Pancreas (tissue), 10 donors: ENCODE results near the gene ARL16. TPM values are rescaled to one million over a fixed set of nuclear protein-coding genes. Genes with fewer than 3 reads are reported as not detected.

Experiments
- ATAC-seq, 4 donors: fragments of 200-7000 bp; cut with Tn5 transposase; one replicate each; pipeline versions ENCODE4 v1.8.0 to v1.9.1; 2020; ENCODE audit warnings: mild to moderate bottlenecking in 4 of 4, moderate library complexity in 4 of 4
- DNase-seq, 6 donors: peaks; one replicate each; pipeline ENCODE4 v3.0.0-alpha.2; 2020
- FAIRE-seq: peaks from 2 replicates; lab custom pipeline; 2012; peaks lifted over from hg19 to GRCh38; lab: Jason Lieb, UNC
- H3K27ac ChIP-seq, 4 donors: fragments of 200-600 bp; sonication (generic); 1 replicate in 3 of 4; 2 replicates in 1 of 4; pipeline versions ENCODE4 v1.5.0 to v1.8.0; 2020
- H3K27me3 ChIP-seq, 4 donors: fragments of 200-600 bp; one replicate each; pipeline ENCODE4 v1.8.0; 2021
- H3K36me3 ChIP-seq, 3 donors: fragments of 200-600 bp; sonication (generic) in 1 of 3; one replicate each; pipeline versions ENCODE4 v1.5.0 to v1.8.0; 2020 to 2021
- H3K4me1 ChIP-seq, 3 donors: fragments of 200-600 bp; one replicate each; pipeline ENCODE4 v1.8.0; 2021
- H3K4me3 ChIP-seq, 4 donors: fragments of 200-600 bp; sonication (generic) in 2 of 4; one replicate each; pipeline versions ENCODE4 v1.5.0 to v1.8.0; 2020 to 2021
- H3K9me3 ChIP-seq, 4 donors: fragments of 200-600 bp; one replicate each; pipeline ENCODE4 v1.8.0; 2021
- CTCF ChIP-seq, 4 donors: fragments of 200-600 bp; sonication (generic) in 3 of 4; IDR thresholded peaks; one replicate each; pipeline versions ENCODE4 v1.5.0 to v1.8.0; 2021; ENCODE audit warnings: antibody characterized with exemption in 4 of 4
- WGBS, 2 donors: extraction: QIAGEN DNeasy Blood & Tissue Kit; methylation state at CpG; one replicate each; pipeline ENCODE4 v1.1.7; 2013; 5-methylcytosine and 5-hydroxymethylcytosine counted together
- intact Hi-C, 3 donors: fragments of 100-400 bp; cut with DNase I; formaldehyde crosslinking; loops; one replicate each; pipeline versions ENCODE4 v1.11.1 to v1.14.2; 2022
- polyA plus RNA-seq, 2 donors: library from polyadenylated mRNA; stranded (reverse); fragments of 200-250 nt; gene quantifications; one replicate each; pipeline ENCODE4 v1.2.3, GENCODE V29; 2013
- total RNA-seq, 6 donors: library from RNA; stranded (reverse); fragmentation: NEBNext Ultra II Directional in 4 of 6; extraction: Animal tissue kit (Norgen Biotek cat#: 25700) in 4 of 6; gene quantifications; one replicate each; pipeline versions ENCODE4 v1.2.1 to v1.2.4, GENCODE V29; 2021 to 2023
- donor health status: healthy with polysubstance abuse.
- donor health status: DM: no; HTN: no; CAD: no; lungs with moderate emphysema.
- donor health status: DM: no; HTN: no; CAD: no.
- donor health status: control.
- donor health status: control.
- donor health status: Bipolar disorder and iron deficiency.
- donor health status: DM: yes; HTN: yes; CAD: no.
- donor health status: DM: no; HTN: no; CAD: no.
- donor health status: DM: no; HTN: no; CAD: no.
- donor health status: DM: yes; HTN: yes; CAD: no.

ARL16 gene
- total and polyA plus RNA-seq, 8 donors: 10.5 to 119 (median 13.7) TPM

DNA sequence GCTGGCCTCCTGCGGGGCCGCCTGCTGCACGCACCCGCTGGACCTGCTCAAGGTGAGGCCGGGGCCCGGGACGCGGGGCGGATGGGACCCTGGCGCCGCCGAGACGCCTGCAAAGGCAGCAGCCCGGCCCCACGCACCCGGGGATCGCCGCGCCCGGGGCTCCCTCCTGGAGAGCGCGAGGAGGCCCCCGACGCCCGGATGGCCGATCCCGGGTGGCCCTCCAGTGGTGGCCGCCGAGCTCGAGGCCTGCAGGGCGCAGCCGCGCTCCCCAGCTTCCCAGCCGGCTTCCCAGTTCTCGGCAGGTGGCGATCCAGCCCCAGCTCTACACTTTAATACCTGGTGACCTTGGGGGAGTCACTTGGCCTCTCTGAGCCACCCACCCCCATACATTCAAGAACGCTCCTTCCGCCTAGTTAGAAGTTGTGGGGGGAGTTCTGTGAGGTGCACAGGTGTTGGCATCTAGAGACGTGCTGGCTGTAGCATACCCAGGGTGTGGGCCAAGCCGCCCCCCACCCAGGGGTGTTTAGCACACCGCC lies 28.9 kb upstream of the ARL16 start:
- H3K27me3 ChIP-seq: no peaks in the 10 kb centered on the region
- peak in 5 of 6 donors; percentile 53 to 89 (median 75) for DNase-seq
- no peak for TF ChIP-seq CTCF (IDR thresholded peaks at IDR 0.05)
- H3K9me3 ChIP-seq: no peaks in the 10 kb centered on the region
- peaks cover 11 to 26% (median 18%) of the 10 kb centered on the region in 3 donors for H3K4me1 ChIP-seq
- intact Hi-C loops: no loop called here
- ATAC-seq: peak; percentile 14 to 39 (median 32)
- peaks cover 0 to 7% (median 0%) of the 10 kb centered on the region in 3 donors for H3K36me3 ChIP-seq
- H3K27ac ChIP-seq: peak overlapping the region; percentile 76 to 92 (median 82)
- 1 to 3% methylated on average over 19 to 41 of the region's 41 CpGs for WGBS, 2 donors
- peak overlapping the region; percentile 71 to 90 (median 84) for H3K4me3 ChIP-seq
- FAIRE-seq: no peak

- WGBS, 2 donors: 1% methylated on average over 77 to 89 of the region's 89 CpGs
Measured at GRCh38 chr17:81711814-81712467, 28.3 kb upstream of the ARL16 start, which contains the start of gene SLC25A10. Gene SLC25A10 (plus strand): TSS chr17:81712284. CDS start chr17:81712427, 143 bp downstream.

DNA sequence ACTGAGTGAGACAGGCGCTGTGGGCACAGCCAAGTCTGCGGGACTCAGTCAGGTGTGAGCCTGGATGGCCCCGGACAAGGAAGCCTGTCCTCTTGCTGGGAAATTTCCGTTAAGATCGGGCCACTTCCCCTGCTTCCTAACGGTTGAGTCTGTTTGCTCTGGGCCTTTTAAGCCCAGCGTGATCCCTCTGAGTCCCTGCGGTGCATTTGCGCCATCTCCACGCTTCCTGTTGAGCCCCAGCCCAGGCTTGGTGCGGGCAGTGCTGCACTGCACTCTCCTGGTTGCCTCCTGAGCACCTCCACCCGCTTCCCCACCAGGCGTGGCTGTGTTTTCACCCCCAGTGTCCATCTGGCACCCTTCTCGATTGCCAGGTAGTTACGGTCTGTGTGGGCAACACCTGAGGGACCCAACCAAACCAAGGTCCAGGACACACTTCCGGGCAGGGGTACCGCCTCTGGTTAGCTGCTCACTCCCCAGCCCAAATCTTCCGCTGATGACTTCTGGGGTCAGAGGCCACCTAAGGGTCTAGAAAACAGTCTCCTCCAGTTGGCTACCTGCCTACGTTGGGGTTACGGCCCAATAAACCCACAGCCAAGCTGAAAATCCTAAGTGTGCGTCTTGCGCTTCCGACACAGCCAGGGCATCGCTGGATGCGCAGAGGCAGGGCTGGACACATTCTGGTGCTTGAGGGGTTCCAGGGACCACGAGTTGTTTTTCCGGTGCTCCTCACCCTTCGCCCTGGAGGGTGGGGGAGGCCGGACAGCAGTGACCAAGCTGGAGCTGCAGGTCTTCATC lies 27.1 kb upstream of the ARL16 start:
- intact Hi-C loops: no loop called here
- peak overlapping the region; percentile 64 to 92 (median 78) for H3K27ac ChIP-seq
- peak in 1 of 4 donors; percentile 16 for ATAC-seq

More at GRCh38 chr17:81711814-81712467, 28.3 kb upstream of the ARL16 start, which contains the start of gene SLC25A10:
- ATAC-seq (peak; percentile 81 to 88 (median 86)), FAIRE-seq (no peak), DNase-seq (peak; percentile 90 to 98 (median 96))
- peak within 1 kb of the TSS; percentile 76 to 92 (median 82) for H3K27ac ChIP-seq
- H3K27me3 ChIP-seq: no peaks in the 10 kb centered on the region
- peak within 1 kb of the TSS; percentile 71 to 90 (median 84) for H3K4me3 ChIP-seq
- no peaks in the 10 kb centered on the region for H3K9me3 ChIP-seq
- intact Hi-C loops: no loop called here
- peaks cover 0 to 9% (median 0%) of the 10 kb centered on the region in 3 donors for H3K36me3 ChIP-seq
- peak in 1 of 4 donors; percentile 11 for TF ChIP-seq CTCF (IDR thresholded peaks at IDR 0.05)
- H3K4me1 ChIP-seq: peaks cover 11 to 26% (median 18%) of the 10 kb centered on the region in 3 donors

GRCh38 chr17:81708739-81709185 lies 25.2 kb upstream of the ARL16 start:
- Histone ChIP-seq H3K36me3 (peaks cover 0 to 11% (median 0%) of the 10 kb centered on the region in 3 donors), H3K4me1 (peaks cover 11 to 25% (median 12%) of the 10 kb centered on the region in 3 donors), H3K9me3 (no peaks in the 10 kb centered on the region), H3K4me3 (no peak overlapping the region), H3K27ac (no peak overlapping the region), H3K27me3 (no peaks in the 10 kb centered on the region)
- FAIRE-seq: no peak
- no peak for TF ChIP-seq CTCF (IDR thresholded peaks at IDR 0.05)
- DNase-seq: no peak
- intact Hi-C loops: no loop called here
- WGBS, 2 donors: 89% methylated on average over 17 of the region's 17 CpGs
- ATAC-seq: no peak

More for the DNA sequence above, 27.1 kb upstream of the ARL16 start:
- WGBS, 2 donors: 43 to 44% methylated on average over 29 of the region's 29 CpGs
- Histone ChIP-seq H3K4me1 (peaks cover 11 to 26% (median 18%) of the 10 kb centered on the region in 3 donors), H3K9me3 (no peaks in the 10 kb centered on the region), H3K27me3 (no peaks in the 10 kb centered on the region), H3K4me3 (no peak overlapping the region), H3K36me3 (peaks cover 0 to 11% (median 0%) of the 10 kb centered on the region in 3 donors)
- DNase-seq: peak in 2 of 6 donors; percentile 59 to 80
- no peak for FAIRE-seq
- no peak for TF ChIP-seq CTCF (IDR thresholded peaks at IDR 0.05)
